MCF 10A (cell line): ENCODE results near the gene ELOB. TPM values are rescaled to one million over a fixed set of nuclear protein-coding genes. Genes with fewer than 3 reads are reported as not detected.

Experiments
- BruUV-seq: library from RNA; stranded (reverse); fragments of 400-500 nt; replicated peaks from 2 replicates; lab custom pipeline; 2021; lab: Mats Ljungman, UMichigan
- CTCF ChIA-PET: fragments of 300-600 bp; sonication (Branson Sonifier 250); formaldehyde crosslinking; extraction: SDS; loops from one replicate; lab custom pipeline; 2021; ENCODE audit warnings: antibody characterized with exemption, inconsistent platforms; lab: Yijun Ruan, JAX
- POLR2A ChIA-PET: fragments of 300-600, 350-650 bp; sonication (Branson Sonifier 250); formaldehyde crosslinking; extraction: SDS; loops from one replicate; lab custom pipeline; 2020; ENCODE audit warnings: antibody characterized with exemption, inconsistent platforms; lab: Yijun Ruan, JAX
- DNase-seq: peaks from one replicate; pipeline ENCODE4 v3.0.0-alpha.2; 2018; ENCODE audit not compliant: unreplicated experiment
- H3K27ac Mint-ChIP-seq: one replicate; pipeline ENCODE4 v1.8.0; 2022; ENCODE audit warnings: mild to moderate bottlenecking, low read depth, mixed read lengths; ENCODE audit not compliant: unreplicated experiment
- H3K27me3 Mint-ChIP-seq: one replicate; pipeline ENCODE4 v1.8.0; 2022; ENCODE audit warnings: mixed read lengths; ENCODE audit not compliant: insufficient read depth, unreplicated experiment
- H3K36me3 Mint-ChIP-seq: one replicate; pipeline ENCODE4 v1.8.0; 2022; ENCODE audit warnings: mild to moderate bottlenecking, moderate library complexity, mixed read lengths; ENCODE audit not compliant: insufficient read depth, unreplicated experiment
- H3K4me1 Mint-ChIP-seq: one replicate; pipeline ENCODE4 v1.8.0; 2022; ENCODE audit warnings: mixed read lengths; ENCODE audit not compliant: insufficient read depth, unreplicated experiment
- H3K4me3 Mint-ChIP-seq: one replicate; pipeline ENCODE4 v1.8.0; 2022; ENCODE audit warnings: mild to moderate bottlenecking, moderate library complexity, mixed read lengths; ENCODE audit not compliant: unreplicated experiment
- H3K9me3 Mint-ChIP-seq: one replicate; pipeline ENCODE4 v1.8.0; 2022; ENCODE audit warnings: mixed read lengths; ENCODE audit not compliant: unreplicated experiment
- intact Hi-C: fragments of 100-400 bp; cut with micrococcal nuclease; formaldehyde crosslinking; loops from 2 replicates; pipeline ENCODE4 v1.14.1; 2022
- total RNA-seq: library from RNA; stranded (reverse); gene quantifications from 2 replicates; pipeline ENCODE4 v1.2.3, GENCODE V29; 2022
- TF ChIP-seq, protein P1 (sequence below): fragments of 200-600 bp; IDR thresholded peaks from one replicate; pipeline ENCODE4 v1.8.0; 2022; ENCODE audit warnings: antibody characterized with exemption, mild to moderate bottlenecking; ENCODE audit not compliant: unreplicated experiment

ELOB gene
- total RNA-seq, 1 experiment from 2014 or later = 438 TPM

DNA sequence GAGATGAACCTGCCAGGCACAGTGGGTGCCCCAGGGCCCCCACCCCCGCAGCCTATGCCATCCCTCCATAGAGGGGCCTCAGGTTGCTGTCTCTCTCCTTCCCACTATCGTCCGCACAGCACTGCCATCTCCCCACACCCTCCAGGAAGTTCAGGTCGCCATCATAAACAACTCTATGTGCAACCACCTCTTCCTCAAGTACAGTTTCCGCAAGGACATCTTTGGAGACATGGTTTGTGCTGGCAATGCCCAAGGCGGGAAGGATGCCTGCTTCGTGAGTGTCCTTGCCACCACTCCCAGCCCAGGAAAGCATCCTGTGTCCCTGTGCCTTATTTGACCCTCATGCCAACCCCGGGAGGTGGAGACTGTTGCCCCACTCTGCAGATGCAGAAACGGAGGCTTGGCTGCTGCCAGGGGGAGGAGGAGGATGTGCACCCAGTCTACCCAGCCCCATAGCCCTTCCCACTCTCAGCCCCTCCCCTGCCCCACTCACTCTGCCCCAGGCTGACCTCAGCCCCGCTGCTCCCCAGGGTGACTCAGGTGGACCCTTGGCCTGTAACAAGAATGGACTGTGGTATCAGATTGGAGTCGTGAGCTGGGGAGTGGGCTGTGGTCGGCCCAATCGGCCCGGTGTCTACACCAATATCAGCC, 43.9 kb upstream of the ELOB start:
- DNase-seq = no peak
- intact Hi-C loops = no loop called here
- CTCF ChIA-PET = no interaction called here

GRCh38 chr16:2819939-2820835, 43.1 kb upstream of the ELOB start:
- H3K27ac Mint-ChIP-seq = no peak overlapping the region
- no peaks in the 10 kb centered on the region for H3K4me1 Mint-ChIP-seq
- no peak overlapping the region for H3K4me3 Mint-ChIP-seq
- POLR2A ChIA-PET = no interaction called here
- TF ChIP-seq, protein P1, sequence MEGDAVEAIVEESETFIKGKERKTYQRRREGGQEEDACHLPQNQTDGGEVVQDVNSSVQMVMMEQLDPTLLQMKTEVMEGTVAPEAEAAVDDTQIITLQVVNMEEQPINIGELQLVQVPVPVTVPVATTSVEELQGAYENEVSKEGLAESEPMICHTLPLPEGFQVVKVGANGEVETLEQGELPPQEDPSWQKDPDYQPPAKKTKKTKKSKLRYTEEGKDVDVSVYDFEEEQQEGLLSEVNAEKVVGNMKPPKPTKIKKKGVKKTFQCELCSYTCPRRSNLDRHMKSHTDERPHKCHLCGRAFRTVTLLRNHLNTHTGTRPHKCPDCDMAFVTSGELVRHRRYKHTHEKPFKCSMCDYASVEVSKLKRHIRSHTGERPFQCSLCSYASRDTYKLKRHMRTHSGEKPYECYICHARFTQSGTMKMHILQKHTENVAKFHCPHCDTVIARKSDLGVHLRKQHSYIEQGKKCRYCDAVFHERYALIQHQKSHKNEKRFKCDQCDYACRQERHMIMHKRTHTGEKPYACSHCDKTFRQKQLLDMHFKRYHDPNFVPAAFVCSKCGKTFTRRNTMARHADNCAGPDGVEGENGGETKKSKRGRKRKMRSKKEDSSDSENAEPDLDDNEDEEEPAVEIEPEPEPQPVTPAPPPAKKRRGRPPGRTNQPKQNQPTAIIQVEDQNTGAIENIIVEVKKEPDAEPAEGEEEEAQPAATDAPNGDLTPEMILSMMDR = no peak
- DNase-seq = no peak
- H3K27me3 Mint-ChIP-seq = no peaks in the 10 kb centered on the region
- H3K36me3 Mint-ChIP-seq = no peaks in the 10 kb centered on the region
- CTCF ChIA-PET = no interaction called here
- no peaks in the 10 kb centered on the region for H3K9me3 Mint-ChIP-seq
- BruUV-seq = no TSS peak
- intact Hi-C loops = no loop called here

More for the DNA sequence above, 43.9 kb upstream of the ELOB start:
- Mint-ChIP-seq H3K4me1 (no peaks in the 10 kb centered on the region), H3K27ac (no peak overlapping the region), H3K27me3 (no peaks in the 10 kb centered on the region), H3K4me3 (no peak overlapping the region), H3K9me3 (no peaks in the 10 kb centered on the region), H3K36me3 (no peaks in the 10 kb centered on the region)
- BruUV-seq = no TSS peak
- TF ChIP-seq, protein P1 = no peak
- POLR2A ChIA-PET = interaction anchor here (0.7 kb wide), 1 partner anchor 9 kb away, joined by 4 read pairs; no protein-coding TSS in a partner anchor

GRCh38 chr16:2819179-2819938, 42.3 kb upstream of the ELOB start:
- no TSS peak for BruUV-seq
- peaks cover 5% of the 10 kb centered on the region for H3K36me3 Mint-ChIP-seq
- H3K27me3 Mint-ChIP-seq = no peaks in the 10 kb centered on the region
- TF ChIP-seq, protein P1 = no peak
- no peak overlapping the region for H3K4me3 Mint-ChIP-seq
- no peaks in the 10 kb centered on the region for H3K4me1 Mint-ChIP-seq
- POLR2A ChIA-PET = no interaction called here
- no peaks in the 10 kb centered on the region for H3K9me3 Mint-ChIP-seq
- intact Hi-C loops = no loop called here
- CTCF ChIA-PET = no interaction called here
- no peak for DNase-seq
- H3K27ac Mint-ChIP-seq = no peak overlapping the region
